ENCODE results near the gene IRF2.

IRF2 gene

DNA sequence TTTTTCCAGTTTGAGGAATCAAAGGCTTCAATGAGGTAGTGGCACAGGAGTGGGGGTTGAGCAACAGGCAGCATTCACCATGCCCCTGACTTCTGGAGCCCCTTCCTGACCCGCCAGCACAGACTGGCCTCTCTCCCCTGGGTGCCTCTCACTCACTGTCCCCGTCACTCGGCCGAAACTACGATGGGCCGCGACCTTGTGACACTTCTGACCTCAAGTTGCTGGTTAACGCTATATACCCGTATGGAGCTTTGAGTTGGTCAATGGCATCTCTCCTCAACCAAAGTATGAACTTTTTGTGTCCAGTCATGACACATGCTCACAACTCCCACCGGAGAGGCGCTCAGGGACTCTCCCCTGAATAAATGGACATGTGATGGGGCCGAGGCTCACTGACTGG lies 72.1 kb downstream of the IRF2 start (continued):
- TF ChIP-seq, protein P1, sequence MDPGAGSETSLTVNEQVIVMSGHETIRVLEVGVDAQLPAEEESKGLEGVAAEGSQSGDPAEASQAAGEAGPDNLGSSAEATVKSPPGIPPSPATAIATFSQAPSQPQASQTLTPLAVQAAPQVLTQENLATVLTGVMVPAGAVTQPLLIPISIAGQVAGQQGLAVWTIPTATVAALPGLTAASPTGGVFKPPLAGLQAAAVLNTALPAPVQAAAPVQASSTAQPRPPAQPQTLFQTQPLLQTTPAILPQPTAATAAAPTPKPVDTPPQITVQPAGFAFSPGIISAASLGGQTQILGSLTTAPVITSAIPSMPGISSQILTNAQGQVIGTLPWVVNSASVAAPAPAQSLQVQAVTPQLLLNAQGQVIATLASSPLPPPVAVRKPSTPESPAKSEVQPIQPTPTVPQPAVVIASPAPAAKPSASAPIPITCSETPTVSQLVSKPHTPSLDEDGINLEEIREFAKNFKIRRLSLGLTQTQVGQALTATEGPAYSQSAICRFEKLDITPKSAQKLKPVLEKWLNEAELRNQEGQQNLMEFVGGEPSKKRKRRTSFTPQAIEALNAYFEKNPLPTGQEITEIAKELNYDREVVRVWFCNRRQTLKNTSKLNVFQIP (CRISPR knock-in tag; IDR thresholded peaks at IDR 0.05; ENCODE audit: borderline replicate concordance, low read depth), result no peak
- TF ChIP-seq ZC3H10 (CRISPR knock-in tag; IDR thresholded peaks at IDR 0.05) (no peak), ZNF8 (CRISPR knock-in tag; IDR thresholded peaks at IDR 0.05) (no peak)

DNA sequence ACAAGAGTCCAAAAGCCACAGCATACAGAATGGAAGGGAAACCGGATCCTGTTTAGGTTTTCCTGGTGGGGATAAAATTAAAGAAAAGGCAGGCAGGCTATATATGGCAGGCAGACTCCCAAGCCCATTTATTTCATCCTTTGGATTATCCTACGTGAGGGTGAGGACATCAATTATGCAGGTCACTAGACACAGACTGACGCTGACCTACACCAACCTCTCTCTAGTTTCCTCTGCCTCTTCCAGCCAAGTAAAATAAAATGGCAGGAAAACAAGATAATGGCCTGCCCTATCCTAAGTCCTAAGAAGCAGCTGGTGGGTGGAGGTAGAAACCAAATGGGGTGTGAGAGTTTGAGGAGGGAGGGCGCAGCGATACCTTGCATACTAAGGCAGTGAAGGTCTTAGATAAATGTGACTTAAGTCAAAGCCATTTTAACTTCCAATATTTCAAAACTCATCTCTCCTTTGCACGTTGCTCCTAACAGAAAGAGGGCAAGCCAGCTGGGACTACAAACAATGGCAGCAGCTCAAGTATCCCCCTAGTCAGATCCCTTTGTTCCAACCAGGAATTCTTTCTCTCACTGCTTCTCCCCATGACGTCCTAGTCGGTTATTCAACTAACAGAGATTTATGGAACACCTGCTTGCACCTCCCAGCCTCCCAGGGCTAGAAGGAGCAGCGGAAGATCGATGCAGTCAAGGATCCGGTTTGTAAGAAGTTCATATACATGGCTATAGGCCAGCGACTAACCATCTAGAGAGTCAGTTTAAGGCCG lies 72.8 kb downstream of the IRF2 start:
- TF ChIP-seq, protein P2, sequence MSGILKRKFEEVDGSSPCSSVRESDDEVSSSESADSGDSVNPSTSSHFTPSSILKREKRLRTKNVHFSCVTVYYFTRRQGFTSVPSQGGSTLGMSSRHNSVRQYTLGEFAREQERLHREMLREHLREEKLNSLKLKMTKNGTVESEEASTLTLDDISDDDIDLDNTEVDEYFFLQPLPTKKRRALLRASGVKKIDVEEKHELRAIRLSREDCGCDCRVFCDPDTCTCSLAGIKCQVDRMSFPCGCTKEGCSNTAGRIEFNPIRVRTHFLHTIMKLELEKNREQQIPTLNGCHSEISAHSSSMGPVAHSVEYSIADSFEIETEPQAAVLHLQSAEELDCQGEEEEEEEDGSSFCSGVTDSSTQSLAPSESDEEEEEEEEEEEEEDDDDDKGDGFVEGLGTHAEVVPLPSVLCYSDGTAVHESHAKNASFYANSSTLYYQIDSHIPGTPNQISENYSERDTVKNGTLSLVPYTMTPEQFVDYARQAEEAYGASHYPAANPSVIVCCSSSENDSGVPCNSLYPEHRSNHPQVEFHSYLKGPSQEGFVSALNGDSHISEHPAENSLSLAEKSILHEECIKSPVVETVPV (CRISPR knock-in tag; IDR thresholded peaks at IDR 0.05), result no peak
- no peak for ATAC-seq

DNA sequence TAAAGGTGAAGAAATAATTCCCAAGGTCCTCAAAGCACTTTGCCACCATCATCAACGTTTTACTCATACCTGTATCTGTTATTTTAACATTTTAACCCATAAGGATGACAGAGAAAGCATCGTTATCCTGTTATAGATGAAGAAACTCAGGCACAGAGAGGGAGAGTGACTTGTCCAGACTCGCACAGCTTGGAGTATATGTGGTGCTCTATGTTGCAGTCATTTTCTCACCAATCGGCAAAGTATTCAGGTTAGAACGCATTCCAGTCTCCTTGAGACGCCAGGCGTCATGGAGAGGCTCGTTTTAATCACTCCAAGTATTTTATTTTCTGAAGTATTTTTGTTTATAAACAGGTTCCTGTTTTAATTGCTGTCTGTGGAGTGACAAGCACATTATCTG lies 73.5 kb downstream of the IRF2 start:
- TF ChIP-seq, protein P3, sequence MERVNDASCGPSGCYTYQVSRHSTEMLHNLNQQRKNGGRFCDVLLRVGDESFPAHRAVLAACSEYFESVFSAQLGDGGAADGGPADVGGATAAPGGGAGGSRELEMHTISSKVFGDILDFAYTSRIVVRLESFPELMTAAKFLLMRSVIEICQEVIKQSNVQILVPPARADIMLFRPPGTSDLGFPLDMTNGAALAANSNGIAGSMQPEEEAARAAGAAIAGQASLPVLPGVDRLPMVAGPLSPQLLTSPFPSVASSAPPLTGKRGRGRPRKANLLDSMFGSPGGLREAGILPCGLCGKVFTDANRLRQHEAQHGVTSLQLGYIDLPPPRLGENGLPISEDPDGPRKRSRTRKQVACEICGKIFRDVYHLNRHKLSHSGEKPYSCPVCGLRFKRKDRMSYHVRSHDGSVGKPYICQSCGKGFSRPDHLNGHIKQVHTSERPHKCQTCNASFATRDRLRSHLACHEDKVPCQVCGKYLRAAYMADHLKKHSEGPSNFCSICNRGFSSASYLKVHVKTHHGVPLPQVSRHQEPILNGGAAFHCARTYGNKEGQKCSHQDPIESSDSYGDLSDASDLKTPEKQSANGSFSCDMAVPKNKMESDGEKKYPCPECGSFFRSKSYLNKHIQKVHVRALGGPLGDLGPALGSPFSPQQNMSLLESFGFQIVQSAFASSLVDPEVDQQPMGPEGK (CRISPR knock-in tag; IDR thresholded peaks at IDR 0.05; ENCODE audit: borderline replicate concordance), result no peak
- TF ChIP-seq ISL1 (CRISPR knock-in tag; IDR thresholded peaks at IDR 0.05), result no peak
- no peak for TF ChIP-seq OSR1 (CRISPR knock-in tag; IDR thresholded peaks at IDR 0.05)
- TF ChIP-seq RARB (CRISPR knock-in tag; IDR thresholded peaks at IDR 0.05), result no peak
- no peak for TF ChIP-seq ZFP3 (CRISPR knock-in tag; IDR thresholded peaks at IDR 0.05)
- TF ChIP-seq, protein P4, sequence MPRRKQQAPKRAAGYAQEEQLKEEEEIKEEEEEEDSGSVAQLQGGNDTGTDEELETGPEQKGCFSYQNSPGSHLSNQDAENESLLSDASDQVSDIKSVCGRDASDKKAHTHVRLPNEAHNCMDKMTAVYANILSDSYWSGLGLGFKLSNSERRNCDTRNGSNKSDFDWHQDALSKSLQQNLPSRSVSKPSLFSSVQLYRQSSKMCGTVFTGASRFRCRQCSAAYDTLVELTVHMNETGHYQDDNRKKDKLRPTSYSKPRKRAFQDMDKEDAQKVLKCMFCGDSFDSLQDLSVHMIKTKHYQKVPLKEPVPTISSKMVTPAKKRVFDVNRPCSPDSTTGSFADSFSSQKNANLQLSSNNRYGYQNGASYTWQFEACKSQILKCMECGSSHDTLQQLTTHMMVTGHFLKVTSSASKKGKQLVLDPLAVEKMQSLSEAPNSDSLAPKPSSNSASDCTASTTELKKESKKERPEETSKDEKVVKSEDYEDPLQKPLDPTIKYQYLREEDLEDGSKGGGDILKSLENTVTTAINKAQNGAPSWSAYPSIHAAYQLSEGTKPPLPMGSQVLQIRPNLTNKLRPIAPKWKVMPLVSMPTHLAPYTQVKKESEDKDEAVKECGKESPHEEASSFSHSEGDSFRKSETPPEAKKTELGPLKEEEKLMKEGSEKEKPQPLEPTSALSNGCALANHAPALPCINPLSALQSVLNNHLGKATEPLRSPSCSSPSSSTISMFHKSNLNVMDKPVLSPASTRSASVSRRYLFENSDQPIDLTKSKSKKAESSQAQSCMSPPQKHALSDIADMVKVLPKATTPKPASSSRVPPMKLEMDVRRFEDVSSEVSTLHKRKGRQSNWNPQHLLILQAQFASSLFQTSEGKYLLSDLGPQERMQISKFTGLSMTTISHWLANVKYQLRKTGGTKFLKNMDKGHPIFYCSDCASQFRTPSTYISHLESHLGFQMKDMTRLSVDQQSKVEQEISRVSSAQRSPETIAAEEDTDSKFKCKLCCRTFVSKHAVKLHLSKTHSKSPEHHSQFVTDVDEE (CRISPR knock-in tag; IDR thresholded peaks at IDR 0.05), result no peak
- no peak for TF ChIP-seq ZNF8 (CRISPR knock-in tag; IDR thresholded peaks at IDR 0.05)
- no peak for TF ChIP-seq TCF4 (CRISPR knock-in tag; IDR thresholded peaks at IDR 0.05; ENCODE audit: borderline replicate concordance)
- ATAC-seq, result peak; percentile 8; the same call in 1 of the 3 replicates

DNA sequence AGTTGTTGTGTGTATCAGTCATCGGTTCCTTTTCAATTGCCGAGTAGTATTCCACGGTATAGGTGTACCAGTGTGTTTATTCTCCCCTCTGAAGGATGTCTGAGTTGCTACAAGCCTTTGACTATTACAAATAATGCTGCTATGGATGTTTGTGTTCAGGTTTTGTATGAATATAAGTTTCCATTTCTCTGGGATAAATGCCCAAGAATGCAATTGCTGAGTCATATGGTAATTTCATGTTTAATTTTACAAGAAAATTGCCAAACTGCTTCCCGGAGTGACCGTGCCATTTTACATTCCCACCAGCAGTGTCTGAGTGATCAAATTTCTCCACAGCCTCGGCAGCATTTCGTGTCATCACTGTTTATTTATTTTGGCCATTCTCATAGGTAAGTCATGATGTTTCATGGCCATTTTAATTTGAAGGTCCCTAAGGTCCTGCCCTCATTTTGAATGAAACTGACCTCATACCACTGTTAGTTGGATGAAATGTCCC lies 73.9 kb downstream of the IRF2 start:
- no peak for TF ChIP-seq ZNF70 (CRISPR knock-in tag; IDR thresholded peaks at IDR 0.05)
- no peak for TF ChIP-seq SNAI2 (CRISPR knock-in tag; IDR thresholded peaks at IDR 0.05)
- no peak for TF ChIP-seq TCF4 (CRISPR knock-in tag; IDR thresholded peaks at IDR 0.05; ENCODE audit: borderline replicate concordance)
- peak; percentile 94 for TF ChIP-seq ZNF8 (CRISPR knock-in tag; IDR thresholded peaks at IDR 0.05)
- TF ChIP-seq PPARA (CRISPR knock-in tag; IDR thresholded peaks at IDR 0.05; ENCODE audit: borderline replicate concordance), result no peak
- TF ChIP-seq, protein P2 (CRISPR knock-in tag; IDR thresholded peaks at IDR 0.05), result no peak
- ATAC-seq, result peak; percentile 89

DNA sequence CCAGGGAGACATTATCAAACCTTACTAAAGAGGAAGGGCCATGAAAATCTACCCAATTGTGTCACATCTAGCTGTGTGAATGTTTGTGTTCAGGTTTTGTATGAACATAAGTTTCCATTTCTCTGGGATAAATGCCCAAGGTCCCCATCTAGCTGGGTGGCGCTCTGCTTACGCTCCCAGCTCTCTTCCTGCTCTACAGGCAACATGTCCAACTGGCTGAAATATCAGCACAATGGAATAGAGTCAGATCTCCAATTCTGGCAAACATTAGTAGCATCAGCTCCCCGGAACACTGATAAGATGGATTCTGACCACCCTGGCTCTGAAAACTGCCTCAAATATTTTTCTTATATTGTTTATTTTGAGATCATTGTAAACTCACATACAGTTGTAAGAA lies 74.8 kb downstream of the IRF2 start:
- no peak for ATAC-seq

More for the DNA sequence above, 74.8 kb downstream of the IRF2 start:
- no peak for TF ChIP-seq OSR1 (CRISPR knock-in tag; IDR thresholded peaks at IDR 0.05)
